CD14-positive monocyte (primary cell): Measurements from ENCODE around the gene ZC2HC1C. TPM values are rescaled to one million over a fixed set of nuclear protein-coding genes. Genes with fewer than 3 reads are reported as not detected.

Source experiments
- DNase-seq, 3 donors: peaks; one replicate each; pipeline ENCODE4 v3.0.0-alpha.2; 2011 to 2022
- H2AFZ ChIP-seq: 2 replicates; pipeline ENCODE4 v1.6.0; 2012; ENCODE audit warnings: mild to moderate bottlenecking, low read depth, low read length, inconsistent platforms; ENCODE audit not compliant: insufficient read depth, poor library complexity, severe bottlenecking
- H3K27ac ChIP-seq, 2 donors: 1 replicate in 1 of 2; 2 replicates in 1 of 2; pipeline ENCODE4 v1.5.1; 2012 to 2013; ENCODE audit warnings: low read length in 2 of 2, control low read depth in 1 of 2, inconsistent platforms in 1 of 2, low read depth in 1 of 2, mild to moderate bottlenecking in 1 of 2
- H3K27me3 ChIP-seq, 2 donors: one replicate each; pipeline versions ENCODE4 v1.6.0 to v1.6.1; 2011 to 2013; ENCODE audit warnings: low read length in 2 of 2; ENCODE audit not compliant: control insufficient read depth in 2 of 2, insufficient read depth in 2 of 2
- H3K36me3 ChIP-seq, 2 donors: replicated peaks in 1 of 2; 1 replicate in 1 of 2; 2 replicates in 1 of 2; pipeline versions ENCODE4 v1.5.1 to v1.6.1; 2012 to 2013; ENCODE audit warnings: low read length in 2 of 2, control low read depth in 1 of 2, inconsistent platforms in 1 of 2, mild to moderate bottlenecking in 1 of 2; ENCODE audit not compliant: insufficient read depth in 2 of 2, control insufficient read depth in 1 of 2
- H3K4me1 ChIP-seq, 2 donors: 1 replicate in 1 of 2; 2 replicates in 1 of 2; pipeline versions ENCODE4 v1.5.1 to v1.6.1; 2012 to 2013; ENCODE audit warnings: low read length in 2 of 2, control low read depth in 1 of 2, inconsistent platforms in 1 of 2, mild to moderate bottlenecking in 1 of 2, moderate library complexity in 1 of 2; ENCODE audit not compliant: insufficient read depth in 2 of 2, control insufficient read depth in 1 of 2
- H3K4me2 ChIP-seq: replicated peaks from 2 replicates; pipeline ENCODE3; 2012; ENCODE audit warnings: low read length, moderate library complexity, mild to moderate bottlenecking; ENCODE audit not compliant: poor library complexity, severe bottlenecking; ENCODE audit errors: extremely low read depth
- H3K4me3 ChIP-seq, 3 experiments: fragments of 200-600 bp in 1 of 3; sonication (generic) in 1 of 3; replicated peaks in 1 of 3; 1 replicate in 2 of 3; 2 replicates in 1 of 3; pipeline ENCODE4 v1.5.1; 2011 to 2013; ENCODE audit warnings: low read length in 3 of 3, mild to moderate bottlenecking in 3 of 3, control low read depth in 2 of 3, low read depth in 2 of 3, inconsistent platforms in 1 of 3, moderate library complexity in 1 of 3
- H3K79me2 ChIP-seq: 2 replicates; pipeline ENCODE4 v1.6.0; 2012; ENCODE audit warnings: mild to moderate bottlenecking, control low read depth, inconsistent platforms, low read length, moderate library complexity; ENCODE audit not compliant: insufficient read depth
- H3K9ac ChIP-seq: 2 replicates; pipeline ENCODE4 v1.6.0; 2017; ENCODE audit warnings: low read length, mild to moderate bottlenecking; ENCODE audit not compliant: insufficient read depth, poor library complexity, severe bottlenecking
- H3K9me3 ChIP-seq, 2 donors: replicated peaks in 1 of 2; 1 replicate in 1 of 2; 2 replicates in 1 of 2; pipeline versions ENCODE4 v1.5.1 to v1.6.1; 2012 to 2013; ENCODE audit warnings: low read length in 2 of 2, control low read depth in 1 of 2; ENCODE audit not compliant: control insufficient read depth in 1 of 2, insufficient read depth in 1 of 2
- H4K20me1 ChIP-seq: 2 replicates; pipeline ENCODE4 v1.6.0; 2012; ENCODE audit warnings: mild to moderate bottlenecking, low read length, control low read depth, moderate library complexity; ENCODE audit not compliant: insufficient read depth
- H3K27ac Mint-ChIP-seq, 7 donors: one replicate each; pipeline ENCODE4 v1.8.0; 2020; ENCODE audit warnings: mild to moderate bottlenecking in 7 of 7, mixed read lengths in 7 of 7, moderate library complexity in 6 of 7, inconsistent platforms in 2 of 7
- H3K27me3 Mint-ChIP-seq, 3 donors: one replicate each; pipeline ENCODE4 v1.8.0; 2021 to 2022; ENCODE audit warnings: low read depth in 3 of 3, mild to moderate bottlenecking in 3 of 3, mixed read lengths in 3 of 3, moderate library complexity in 3 of 3, inconsistent platforms in 1 of 3
- H3K36me3 Mint-ChIP-seq, 2 donors: one replicate each; pipeline ENCODE4 v1.8.0; 2020; ENCODE audit warnings: mixed read lengths in 2 of 2, inconsistent platforms in 1 of 2, mild to moderate bottlenecking in 1 of 2
- H3K4me1 Mint-ChIP-seq: one replicate; pipeline ENCODE4 v1.8.0; 2020; ENCODE audit warnings: mild to moderate bottlenecking, mixed read lengths
- H3K4me3 Mint-ChIP-seq, 2 donors: one replicate each; pipeline ENCODE4 v1.8.0; 2020; ENCODE audit warnings: mild to moderate bottlenecking in 2 of 2, mixed read lengths in 2 of 2, moderate library complexity in 1 of 2
- H3K9me3 Mint-ChIP-seq, 7 donors: one replicate each; pipeline ENCODE4 v1.8.0; 2020 to 2022; ENCODE audit warnings: mixed read lengths in 7 of 7, mild to moderate bottlenecking in 6 of 7, moderate library complexity in 6 of 7, inconsistent platforms in 2 of 7
- WGBS: methylation state at CpG from one replicate; pipeline ENCODE4 v1.1.5; 2013; ENCODE audit warnings: missing lambda C conversion rate; ENCODE audit not compliant: insufficient coverage; 5-methylcytosine and 5-hydroxymethylcytosine counted together
- intact Hi-C, 2 donors: fragments of 100-400 bp; cut with micrococcal nuclease; formaldehyde crosslinking; loops; one replicate each; pipeline versions ENCODE4 v1.15.0 to v1.15.1; 2023
- polyA plus RNA-seq, 3 donors: library from polyadenylated mRNA; depleted of rRNA in 1 of 3; unstranded in 2 of 3; stranded (reverse) in 1 of 3; fragments of 300-500 nt in 2 of 3; fragments of >200 nt in 1 of 3; fragmentation: Illumina TruSeq in 2 of 3; gene quantifications; 1 replicate in 2 of 3; 2 replicates in 1 of 3; pipeline ENCODE4 v1.2.3, GENCODE V29; 2012 to 2021
- TF ChIP-seq, protein P1 (sequence below): fragments of 200-600 bp; IDR thresholded peaks from one replicate; pipeline ENCODE4 v1.8.0; 2022; ENCODE audit warnings: antibody characterized with exemption, mild to moderate bottlenecking

ZC2HC1C gene
- polyA plus RNA-seq, 3 donors, result 0.08 TPM; not detected in 2

DNA sequence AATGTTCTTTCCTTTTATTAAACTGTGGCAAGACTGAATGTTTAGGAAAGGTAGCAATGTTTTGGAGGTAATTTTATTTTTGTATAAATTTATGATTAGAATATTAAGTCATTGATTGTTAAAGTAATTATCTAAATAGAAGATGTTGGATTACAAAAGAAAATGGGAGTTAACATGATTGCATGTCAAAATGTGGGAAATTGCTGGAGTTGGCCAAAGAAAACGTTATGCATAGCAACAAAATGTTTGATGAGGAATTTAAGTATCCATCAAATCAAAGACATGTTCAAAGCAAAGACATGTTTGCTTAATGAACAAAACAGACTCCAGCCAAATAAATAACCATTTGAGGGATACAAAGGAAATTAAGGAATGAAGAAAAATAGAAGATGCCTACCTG is 15.0 kb upstream of the ZC2HC1C start:
- DNase-seq, result no peak
- TF ChIP-seq, protein P1, sequence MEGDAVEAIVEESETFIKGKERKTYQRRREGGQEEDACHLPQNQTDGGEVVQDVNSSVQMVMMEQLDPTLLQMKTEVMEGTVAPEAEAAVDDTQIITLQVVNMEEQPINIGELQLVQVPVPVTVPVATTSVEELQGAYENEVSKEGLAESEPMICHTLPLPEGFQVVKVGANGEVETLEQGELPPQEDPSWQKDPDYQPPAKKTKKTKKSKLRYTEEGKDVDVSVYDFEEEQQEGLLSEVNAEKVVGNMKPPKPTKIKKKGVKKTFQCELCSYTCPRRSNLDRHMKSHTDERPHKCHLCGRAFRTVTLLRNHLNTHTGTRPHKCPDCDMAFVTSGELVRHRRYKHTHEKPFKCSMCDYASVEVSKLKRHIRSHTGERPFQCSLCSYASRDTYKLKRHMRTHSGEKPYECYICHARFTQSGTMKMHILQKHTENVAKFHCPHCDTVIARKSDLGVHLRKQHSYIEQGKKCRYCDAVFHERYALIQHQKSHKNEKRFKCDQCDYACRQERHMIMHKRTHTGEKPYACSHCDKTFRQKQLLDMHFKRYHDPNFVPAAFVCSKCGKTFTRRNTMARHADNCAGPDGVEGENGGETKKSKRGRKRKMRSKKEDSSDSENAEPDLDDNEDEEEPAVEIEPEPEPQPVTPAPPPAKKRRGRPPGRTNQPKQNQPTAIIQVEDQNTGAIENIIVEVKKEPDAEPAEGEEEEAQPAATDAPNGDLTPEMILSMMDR, result no peak
- Mint-ChIP-seq H3K4me1 (peaks cover 32% of the 10 kb centered on the region), H3K36me3 (peaks cover 9 to 22% of the 10 kb centered on the region in 2 donors), H3K27ac (no peak overlapping the region), H3K9me3 (no peaks in the 10 kb centered on the region), H3K4me3 (no peak overlapping the region), H3K27me3 (no peaks in the 10 kb centered on the region)
- intact Hi-C loops, result no loop called here
- Histone ChIP-seq H3K4me3 (no peak overlapping the region), H3K79me2 (peaks cover 3% of the 10 kb centered on the region), H3K9ac (no peak overlapping the region), H3K27me3 (no peaks in the 10 kb centered on the region), H3K4me1 (peaks cover 17 to 34% of the 10 kb centered on the region in 2 donors), H3K36me3 (no peaks in the 10 kb centered on the region), H2AFZ (no peak overlapping the region), H3K27ac (no peak overlapping the region), H3K4me2 (no peak overlapping the region), H4K20me1 (no peaks in the 10 kb centered on the region), H3K9me3 (no peaks in the 10 kb centered on the region)
- no CpG with 5 or more reads among the region's 1 CpG for WGBS

DNA sequence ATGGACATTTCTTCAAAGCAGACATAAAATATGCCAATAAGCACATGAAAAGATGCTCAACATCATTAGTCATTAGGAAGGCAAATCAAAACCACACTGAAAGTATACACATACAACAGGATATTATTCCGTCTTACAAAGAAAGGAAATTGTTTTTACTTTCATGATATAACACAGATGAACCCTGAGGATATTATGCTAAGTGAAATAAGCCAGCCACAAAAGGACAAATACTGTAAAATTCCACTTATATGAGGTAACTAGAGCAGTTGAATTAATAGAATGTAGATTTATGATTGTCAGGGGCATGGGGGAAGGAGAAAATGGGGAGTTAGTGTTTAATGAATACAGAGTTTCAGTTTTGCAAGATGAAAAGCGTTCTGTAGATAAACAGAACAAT is 9.8 kb upstream of the ZC2HC1C start:
- no peak overlapping the region for H3K4me3 ChIP-seq
- no peaks in the 10 kb centered on the region for H3K27me3 Mint-ChIP-seq
- peaks cover 0 to 5% (median 0%) of the 10 kb centered on the region in 7 donors for H3K9me3 Mint-ChIP-seq
- no CpG with 5 or more reads among the region's 2 CpGs for WGBS
- H3K9me3 ChIP-seq, result no peaks in the 10 kb centered on the region
- H3K79me2 ChIP-seq, result peaks cover 23% of the 10 kb centered on the region
- H2AFZ ChIP-seq, result no peak overlapping the region
- H3K9ac ChIP-seq, result no peak overlapping the region
- H3K27me3 ChIP-seq, result no peaks in the 10 kb centered on the region
- TF ChIP-seq, protein P1, result no peak
- peaks cover 9 to 17% of the 10 kb centered on the region in 2 donors for H3K4me1 ChIP-seq
- H3K4me2 ChIP-seq, result no peak overlapping the region
- no peak overlapping the region for H3K27ac ChIP-seq
- peaks cover 17% of the 10 kb centered on the region for H3K4me1 Mint-ChIP-seq
- no peak for DNase-seq
- peaks cover 19 to 27% of the 10 kb centered on the region in 2 donors for H3K36me3 Mint-ChIP-seq
- intact Hi-C loops, result loop anchor here (10.0 kb wide), 2 partner anchors 55 to 115 kb away; partner anchors contain the start of gene EIF2B2 (in 1 of the 2)
- no peak overlapping the region for H3K4me3 Mint-ChIP-seq
- H4K20me1 ChIP-seq, result no peaks in the 10 kb centered on the region
- H3K36me3 ChIP-seq, result no peaks in the 10 kb centered on the region
- no peak overlapping the region for H3K27ac Mint-ChIP-seq
